Measurements from ENCODE around the gene ZNF516.

Gene ZNF516

GRCh38 chr18:76369791-76370190 lies 125.3 kb downstream of the ZNF516 start (continued):
- TF ChIP-seq ZBTB21 (tag by site-specific recombination; IDR thresholded peaks at IDR 0.05) (no peak), ZNF184 (tag by site-specific recombination; IDR thresholded peaks at IDR 0.05) (no peak)

DNA sequence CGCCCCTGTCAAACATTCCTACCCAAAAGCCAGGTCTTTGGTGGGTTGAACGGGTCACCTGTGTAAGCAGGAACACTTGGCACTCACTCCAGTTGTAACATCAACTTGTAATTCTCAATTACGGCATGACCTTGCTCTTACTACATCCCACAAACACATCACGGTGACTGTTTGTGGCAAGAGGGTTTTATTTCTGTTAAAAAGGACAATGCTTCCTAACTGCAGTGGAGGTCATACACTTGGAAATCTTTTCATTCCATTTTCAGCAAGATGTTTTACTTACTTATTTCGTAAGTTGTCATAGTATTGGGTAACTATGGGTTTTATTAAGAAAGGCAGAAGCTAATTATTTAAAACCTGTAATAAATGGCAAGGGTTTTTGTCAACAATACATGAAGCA lies 126.1 kb downstream of the ZNF516 start:
- TF ChIP-seq ZXDB (tag by site-specific recombination; IDR thresholded peaks at IDR 0.05) (no peak), SCRT1 (tag by site-specific recombination; IDR thresholded peaks at IDR 0.05; ENCODE audit: borderline replicate concordance) (no peak)
- TF ChIP-seq, protein P1, sequence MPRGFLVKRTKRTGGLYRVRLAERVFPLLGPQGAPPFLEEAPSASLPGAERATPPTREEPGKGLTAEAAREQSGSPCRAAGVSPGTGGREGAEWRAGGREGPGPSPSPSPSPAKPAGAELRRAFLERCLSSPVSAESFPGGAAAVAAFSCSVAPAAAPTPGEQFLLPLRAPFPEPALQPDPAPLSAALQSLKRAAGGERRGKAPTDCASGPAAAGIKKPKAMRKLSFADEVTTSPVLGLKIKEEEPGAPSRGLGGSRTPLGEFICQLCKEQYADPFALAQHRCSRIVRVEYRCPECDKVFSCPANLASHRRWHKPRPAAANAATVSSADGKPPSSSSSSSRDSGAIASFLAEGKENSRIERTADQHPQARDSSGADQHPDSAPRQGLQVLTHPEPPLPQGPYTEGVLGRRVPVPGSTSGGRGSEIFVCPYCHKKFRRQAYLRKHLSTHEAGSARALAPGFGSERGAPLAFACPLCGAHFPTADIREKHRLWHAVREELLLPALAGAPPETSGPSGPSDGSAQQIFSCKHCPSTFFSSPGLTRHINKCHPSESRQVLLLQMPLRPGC (tag by site-specific recombination; IDR thresholded peaks at IDR 0.05), result no peak
- TF ChIP-seq, protein P2, sequence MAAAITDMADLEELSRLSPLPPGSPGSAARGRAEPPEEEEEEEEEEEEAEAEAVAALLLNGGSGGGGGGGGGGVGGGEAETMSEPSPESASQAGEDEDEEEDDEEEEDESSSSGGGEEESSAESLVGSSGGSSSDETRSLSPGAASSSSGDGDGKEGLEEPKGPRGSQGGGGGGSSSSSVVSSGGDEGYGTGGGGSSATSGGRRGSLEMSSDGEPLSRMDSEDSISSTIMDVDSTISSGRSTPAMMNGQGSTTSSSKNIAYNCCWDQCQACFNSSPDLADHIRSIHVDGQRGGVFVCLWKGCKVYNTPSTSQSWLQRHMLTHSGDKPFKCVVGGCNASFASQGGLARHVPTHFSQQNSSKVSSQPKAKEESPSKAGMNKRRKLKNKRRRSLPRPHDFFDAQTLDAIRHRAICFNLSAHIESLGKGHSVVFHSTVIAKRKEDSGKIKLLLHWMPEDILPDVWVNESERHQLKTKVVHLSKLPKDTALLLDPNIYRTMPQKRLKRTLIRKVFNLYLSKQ (tag by site-specific recombination; IDR thresholded peaks at IDR 0.05; ENCODE audit: borderline replicate concordance), result no peak
- no peaks in the 10 kb centered on the region for H3K9me3 ChIP-seq (ENCODE audit: control insufficient read depth, insufficient read depth, low read depth, low read length)
- ChIA-PET CTCF (no interaction called here), POLR2A (no interaction called here)
- peaks cover 0 to 24% of the 10 kb centered on the region in 2 experiments; a peak in 2 of 3 replicates for H3K36me3 ChIP-seq (ENCODE audit: control insufficient read depth in 2 of 2, insufficient read depth in 1 of 2, low read length in 2 of 2)
- H3K4me3 ChIP-seq (ENCODE audit: low read depth, low read length), result no peak overlapping the region
- no peak overlapping the region for H3K27ac ChIP-seq (ENCODE audit: extremely low read depth, low read depth, low read length)
- H3K4me1 ChIP-seq (ENCODE audit: control insufficient read depth, insufficient read depth, low read length), result 0 out of 2 replicates have a peak, but pooled peaks cover 3% of the 10 kb centered on the region

DNA sequence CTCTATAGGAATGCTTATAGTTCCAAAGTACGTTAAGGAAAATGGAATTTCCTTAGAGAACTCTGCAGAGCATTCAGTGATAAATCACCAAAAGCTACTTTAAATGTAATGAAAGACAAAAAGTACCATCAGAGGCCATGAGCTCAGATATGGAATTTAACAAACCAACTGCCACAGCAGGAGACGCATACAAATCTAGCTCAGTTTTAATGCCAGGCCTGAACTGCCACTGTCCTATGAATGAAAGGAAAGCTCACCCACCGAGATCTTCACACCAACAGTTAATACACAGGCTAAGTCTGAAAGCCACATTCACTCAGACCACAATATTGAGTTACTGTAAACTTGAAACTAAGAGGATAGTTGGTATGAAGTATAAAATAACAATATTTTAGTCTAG lies 126.8 kb downstream of the ZNF516 start:
- H3K4me1 ChIP-seq (ENCODE audit: control insufficient read depth, insufficient read depth, low read length), result 0 out of 2 replicates have a peak, but pooled peaks cover 3% of the 10 kb centered on the region
- H3K9me3 ChIP-seq (ENCODE audit: control insufficient read depth, insufficient read depth, low read depth, low read length), result no peaks in the 10 kb centered on the region
- POLR2A ChIA-PET, result no interaction called here
- no peak for TF ChIP-seq ZNF596 (tag by site-specific recombination; IDR thresholded peaks at IDR 0.05)
- no peak for TF ChIP-seq MZF1 (tag by site-specific recombination; IDR thresholded peaks at IDR 0.05; ENCODE audit: borderline replicate concordance)
- TF ChIP-seq ZNF211 (tag by site-specific recombination; IDR thresholded peaks at IDR 0.05; ENCODE audit: low read depth), result no peak
- TF ChIP-seq SP2 (tag by site-specific recombination; IDR thresholded peaks at IDR 0.05), result no peak
- TF ChIP-seq ZNF521 (tag by site-specific recombination; IDR thresholded peaks at IDR 0.05), result no peak
- TF ChIP-seq ZBTB7A (tag by site-specific recombination; IDR thresholded peaks at IDR 0.05; ENCODE audit: low read depth), result no peak
- no peak for TF ChIP-seq ZSCAN18 (tag by site-specific recombination; IDR thresholded peaks at IDR 0.05)
- TF ChIP-seq KLF7 (tag by site-specific recombination; IDR thresholded peaks at IDR 0.05; ENCODE audit: borderline replicate concordance), result no peak
- TF ChIP-seq ZNF239 (tag by site-specific recombination; IDR thresholded peaks at IDR 0.05), result no peak
- TF ChIP-seq IKZF3 (tag by site-specific recombination; IDR thresholded peaks at IDR 0.05), result no peak
- TF ChIP-seq HOXD13 (CRISPR knock-in tag; IDR thresholded peaks at IDR 0.05; ENCODE audit: borderline replicate concordance), result no peak
- no peak for TF ChIP-seq ZNF530 (tag by site-specific recombination; IDR thresholded peaks at IDR 0.05; ENCODE audit: low read depth)
- TF ChIP-seq ZSCAN30 (tag by site-specific recombination; IDR thresholded peaks at IDR 0.05), result no peak
- TF ChIP-seq ZNF544 (tag by site-specific recombination; IDR thresholded peaks at IDR 0.05), result no peak
- no peak for TF ChIP-seq ZNF404 (tag by site-specific recombination; IDR thresholded peaks at IDR 0.05)
- TF ChIP-seq MYNN (tag by site-specific recombination; IDR thresholded peaks at IDR 0.05; ENCODE audit: borderline replicate concordance), result no peak
- TF ChIP-seq PATZ1 (tag by site-specific recombination; IDR thresholded peaks at IDR 0.05), result no peak
- H3K4me3 ChIP-seq (ENCODE audit: low read depth, low read length), result no peak overlapping the region
- peaks cover 0 to 27% of the 10 kb centered on the region in 2 experiments; a peak in 2 of 3 replicates for H3K36me3 ChIP-seq (ENCODE audit: control insufficient read depth in 2 of 2, insufficient read depth in 1 of 2, low read length in 2 of 2)
- H3K27ac ChIP-seq (ENCODE audit: extremely low read depth, low read depth, low read length), result no peak overlapping the region
- CTCF ChIA-PET, result interaction anchor here (1.0 kb wide), 1 partner anchor 30 kb away, joined by 4 read pairs; no protein-coding TSS in a partner anchor

Measured in HEK293 (cell line).